Sigmoid colon (tissue), 4 donors: ENCODE data around the gene CLCN5.

ENCODE experiments used
- POLR2AphosphoS5 ChIP-seq, 4 donors: sonication (generic); formaldehyde crosslinking; IDR thresholded peaks; one replicate each; pipeline ENCODE4 v1.6.1; 2017; ENCODE audit warnings: antibody characterized with exemption in 4 of 4
- TF ChIP-seq, protein P1 (sequence below), 4 experiments: fragments of 450-650 bp in 3 of 4; fragments of 200-600 bp in 1 of 4; IDR thresholded peaks; one replicate each; pipeline ENCODE4 v1.5.1; 2016 to 2019; ENCODE audit warnings: antibody characterized with exemption in 4 of 4, mild to moderate bottlenecking in 3 of 4, moderate library complexity in 2 of 4

DNA sequence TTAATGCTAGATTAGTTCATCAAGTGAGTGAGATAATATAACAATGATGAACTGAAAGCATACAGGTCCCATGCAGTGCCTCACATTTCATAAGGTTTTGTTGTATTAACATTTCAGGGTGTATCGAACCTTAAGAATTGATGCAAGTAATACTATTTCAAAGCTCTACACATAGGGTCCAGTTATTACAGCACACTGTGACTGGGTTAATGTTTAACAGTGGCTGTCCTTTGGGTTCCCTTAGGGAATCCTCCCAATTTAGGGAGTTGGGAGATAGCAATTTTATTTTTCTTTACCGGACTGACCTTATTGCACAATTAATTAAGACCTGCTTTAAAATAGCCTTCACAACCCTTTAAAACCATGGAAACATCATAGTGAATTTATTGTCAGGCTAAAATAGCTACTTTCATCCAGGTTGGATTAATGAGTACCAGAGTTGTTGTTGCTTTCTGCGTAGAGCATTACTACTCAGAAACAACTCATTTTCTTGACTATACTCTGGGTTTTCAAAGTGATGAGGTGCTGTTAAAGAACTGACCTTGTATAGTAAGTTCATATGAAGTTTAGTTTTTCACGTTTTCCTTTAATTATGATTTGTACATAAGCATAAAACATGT is 144.0 kb downstream of the CLCN5 start:
- TF ChIP-seq, protein P1, sequence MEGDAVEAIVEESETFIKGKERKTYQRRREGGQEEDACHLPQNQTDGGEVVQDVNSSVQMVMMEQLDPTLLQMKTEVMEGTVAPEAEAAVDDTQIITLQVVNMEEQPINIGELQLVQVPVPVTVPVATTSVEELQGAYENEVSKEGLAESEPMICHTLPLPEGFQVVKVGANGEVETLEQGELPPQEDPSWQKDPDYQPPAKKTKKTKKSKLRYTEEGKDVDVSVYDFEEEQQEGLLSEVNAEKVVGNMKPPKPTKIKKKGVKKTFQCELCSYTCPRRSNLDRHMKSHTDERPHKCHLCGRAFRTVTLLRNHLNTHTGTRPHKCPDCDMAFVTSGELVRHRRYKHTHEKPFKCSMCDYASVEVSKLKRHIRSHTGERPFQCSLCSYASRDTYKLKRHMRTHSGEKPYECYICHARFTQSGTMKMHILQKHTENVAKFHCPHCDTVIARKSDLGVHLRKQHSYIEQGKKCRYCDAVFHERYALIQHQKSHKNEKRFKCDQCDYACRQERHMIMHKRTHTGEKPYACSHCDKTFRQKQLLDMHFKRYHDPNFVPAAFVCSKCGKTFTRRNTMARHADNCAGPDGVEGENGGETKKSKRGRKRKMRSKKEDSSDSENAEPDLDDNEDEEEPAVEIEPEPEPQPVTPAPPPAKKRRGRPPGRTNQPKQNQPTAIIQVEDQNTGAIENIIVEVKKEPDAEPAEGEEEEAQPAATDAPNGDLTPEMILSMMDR (IDR thresholded peaks at IDR 0.05) = no peak
- no peak for TF ChIP-seq POLR2AphosphoS5 (IDR thresholded peaks at IDR 0.05)
